ENCODE measurements around the gene TMEM135.
A peak's percentile ranks its signal among the peaks of the same experiment; 100 is the strongest.
"Not testable (repeated sequence)": the region's sequence is repeated elsewhere in the genome, so short reads cannot be mapped to it uniquely, and the experiment has no call there.

TMEM135 gene

GRCh38 chr11:87255589-87255988, 217.9 kb downstream of the TMEM135 start:
- no peak for FAIRE-seq
- DNase-seq (ENCODE audit: low spot score), result no peak

GRCh38 chr11:87256694-87257340, 219.1 kb downstream of the TMEM135 start:
- DNase-seq (ENCODE audit: low spot score), result no peak
- FAIRE-seq, result no peak

GRCh38 chr11:87258171-87258833, 220.6 kb downstream of the TMEM135 start:
- DNase-seq (ENCODE audit: low spot score) (no peak), FAIRE-seq (no peak)

- DNase-seq (ENCODE audit: low spot score) (no peak), FAIRE-seq (no peak)
Measured at GRCh38 chr11:87259736-87260135, 222.0 kb downstream of the TMEM135 start.

- FAIRE-seq (no peak), DNase-seq (ENCODE audit: low spot score) (no peak)
Measured at GRCh38 chr11:87260811-87261210, 223.1 kb downstream of the TMEM135 start.

- DNase-seq (ENCODE audit: low spot score), result no peak
- FAIRE-seq, result no peak
Measured at GRCh38 chr11:87263264-87263838, 225.6 kb downstream of the TMEM135 start.

GRCh38 chr11:87263979-87264378, 226.2 kb downstream of the TMEM135 start:
- no peak for DNase-seq (ENCODE audit: low spot score)
- no peak for FAIRE-seq

- FAIRE-seq (no peak), DNase-seq (ENCODE audit: low spot score) (no peak)
Measured at GRCh38 chr11:87265132-87265531, 227.4 kb downstream of the TMEM135 start.

GRCh38 chr11:87265979-87266378, 228.2 kb downstream of the TMEM135 start:
- FAIRE-seq (no peak), DNase-seq (ENCODE audit: low spot score) (no peak)

- DNase-seq (ENCODE audit: low spot score), result no peak
- FAIRE-seq, result no peak
Measured at GRCh38 chr11:87266751-87267150, 229.0 kb downstream of the TMEM135 start.

- not testable (repeated sequence) for FAIRE-seq
Measured at GRCh38 chr11:87271951-87272350, 234.2 kb downstream of the TMEM135 start.

GRCh38 chr11:87275176-87275575, 237.4 kb downstream of the TMEM135 start:
- FAIRE-seq, result no peak

More at GRCh38 chr11:87271951-87272350, 234.2 kb downstream of the TMEM135 start:
- DNase-seq (ENCODE audit: low spot score), result not testable (repeated sequence)

GRCh38 chr11:87280143-87280542, 242.4 kb downstream of the TMEM135 start:
- DNase-seq (ENCODE audit: low spot score) (no peak), FAIRE-seq (no peak)

More at GRCh38 chr11:87275176-87275575, 237.4 kb downstream of the TMEM135 start:
- DNase-seq (ENCODE audit: low spot score), result no peak

- no peak for DNase-seq (ENCODE audit: low spot score)
- FAIRE-seq, result no peak
Measured at GRCh38 chr11:87281496-87281895, 243.8 kb downstream of the TMEM135 start.

GRCh38 chr11:87284306-87284705, 246.6 kb downstream of the TMEM135 start:
- no peak for FAIRE-seq

GRCh38 chr11:87285674-87286073, 247.9 kb downstream of the TMEM135 start:
- not testable (repeated sequence) for DNase-seq (ENCODE audit: low spot score); FAIRE-seq

More at GRCh38 chr11:87284306-87284705, 246.6 kb downstream of the TMEM135 start:
- DNase-seq (ENCODE audit: low spot score), result no peak

- no peak for DNase-seq (ENCODE audit: low spot score)
- FAIRE-seq, result no peak
Measured at GRCh38 chr11:87286338-87286737, 248.6 kb downstream of the TMEM135 start.

- DNase-seq (ENCODE audit: low spot score) (peak; percentile 11), FAIRE-seq (no peak)
Measured at GRCh38 chr11:87290304-87290922, 252.7 kb downstream of the TMEM135 start.

GRCh38 chr11:87292598-87292997, 254.9 kb downstream of the TMEM135 start:
- no peak for DNase-seq (ENCODE audit: low spot score)
- no peak for FAIRE-seq

- FAIRE-seq (no peak), DNase-seq (ENCODE audit: low spot score) (no peak)
Measured at GRCh38 chr11:87295237-87295636, 257.5 kb downstream of the TMEM135 start.

GRCh38 chr11:87296627-87297026, 258.9 kb downstream of the TMEM135 start:
- FAIRE-seq, result no peak
- DNase-seq (ENCODE audit: low spot score), result no peak

- no peak for DNase-seq (ENCODE audit: low spot score)
- FAIRE-seq, result no peak
Measured at GRCh38 chr11:87298155-87298554, 260.4 kb downstream of the TMEM135 start.
